ENCODE measurements around the gene PRKAR2A.
"Not testable (repeated sequence)": the region's sequence is repeated elsewhere in the genome, so short reads cannot be mapped to it uniquely, and the experiment has no call there.

Gene PRKAR2A

DNA sequence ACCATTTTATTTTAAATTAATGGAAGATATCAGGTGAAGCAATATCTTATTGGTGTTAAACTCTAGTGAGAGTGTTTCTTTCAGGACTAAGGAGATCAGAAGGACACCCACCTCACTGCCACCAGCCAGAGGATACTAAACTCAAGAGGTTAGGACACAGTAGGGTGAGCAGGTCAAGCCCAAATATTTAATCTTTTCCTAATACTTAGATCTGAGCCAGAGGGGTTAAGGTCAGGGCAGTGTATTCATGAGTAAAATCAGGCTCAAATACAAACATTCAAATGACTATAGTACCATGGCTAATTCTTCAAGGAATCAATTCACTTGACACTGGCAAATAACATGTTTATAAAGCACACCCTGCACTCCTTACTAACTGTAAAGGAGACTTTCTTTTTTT is 65.6 kb downstream of the PRKAR2A start:
- no peak for DNase-seq (ENCODE audit: low read depth, low spot score)

DNA sequence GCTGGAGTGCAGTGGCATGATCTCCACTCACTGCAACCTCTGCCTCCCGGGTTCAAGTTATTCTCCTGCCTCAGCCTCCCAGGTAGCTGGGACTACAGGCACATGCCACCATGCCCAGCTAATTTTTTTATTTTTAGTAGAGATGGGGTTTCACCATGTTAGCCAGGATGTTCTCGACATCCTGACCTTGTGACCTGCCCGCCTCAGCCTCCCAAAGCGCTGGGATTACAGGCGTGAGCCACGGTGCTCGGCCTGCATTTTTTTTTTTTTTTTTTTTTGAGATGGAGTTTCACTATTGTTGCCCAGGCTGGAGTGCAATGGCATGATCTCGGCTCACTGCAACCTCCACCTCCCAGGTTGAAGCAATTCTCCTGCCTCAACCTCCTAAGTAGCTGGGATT is 69.1 kb downstream of the PRKAR2A start:
- DNase-seq (ENCODE audit: low read depth, low spot score) = not testable (repeated sequence)

DNA sequence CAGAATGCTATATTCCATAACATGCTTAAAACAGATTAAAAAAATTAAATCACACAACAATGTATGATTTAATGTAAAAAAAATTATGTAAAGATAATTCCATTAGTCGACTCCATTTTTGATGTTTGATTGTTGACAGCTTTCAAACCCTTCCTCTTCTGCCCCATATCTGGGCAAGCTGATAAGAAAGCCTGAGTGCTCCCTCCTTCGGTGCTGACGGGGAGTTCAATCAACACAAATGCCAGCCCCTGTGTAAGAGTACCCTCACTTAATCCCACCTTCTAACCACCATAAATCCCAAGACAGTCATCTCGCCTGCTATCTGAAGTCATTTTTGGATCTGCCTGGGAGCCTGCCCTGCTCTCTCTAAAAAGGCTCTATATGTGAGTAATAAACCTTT is 70.8 kb downstream of the PRKAR2A start:
- DNase-seq (ENCODE audit: low read depth, low spot score) = no peak

DNA sequence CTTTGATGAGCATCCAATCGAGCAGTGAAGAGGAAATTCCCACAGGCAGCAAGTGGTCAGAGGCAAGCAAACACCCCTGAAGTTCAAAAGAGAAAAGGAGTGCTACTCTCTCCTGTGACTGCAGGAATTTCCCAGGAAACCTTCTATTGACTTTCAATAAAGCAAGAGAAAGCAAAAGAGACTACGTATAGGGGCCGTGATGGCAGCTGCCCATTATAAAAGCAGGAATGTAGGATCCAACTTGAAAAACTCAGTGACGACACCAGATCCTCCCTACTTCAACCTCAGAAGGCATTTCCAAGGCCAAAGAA is 77.5 kb downstream of the PRKAR2A start:
- no peak for DNase-seq (ENCODE audit: low read depth, low spot score)

DNA sequence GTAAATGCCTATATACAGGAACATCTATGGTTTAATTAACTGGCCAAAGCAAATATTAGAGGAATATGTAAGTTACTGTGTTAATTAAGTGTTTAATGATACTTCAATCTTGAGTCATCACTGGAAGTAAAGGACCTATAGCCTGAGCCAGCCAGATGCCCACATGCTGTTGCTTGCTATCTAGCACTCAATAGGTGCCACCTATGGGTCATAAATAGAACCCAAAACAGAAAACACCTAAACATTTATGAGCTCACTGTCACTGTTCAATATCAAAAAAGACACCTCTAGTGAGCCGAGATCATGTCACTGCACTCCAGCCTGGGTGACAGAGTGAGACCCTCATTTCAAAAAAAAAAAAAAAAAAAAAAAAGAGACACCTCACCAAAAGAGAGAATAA is 82.3 kb downstream of the PRKAR2A start:
- DNase-seq (ENCODE audit: low read depth, low spot score) = no peak

DNA sequence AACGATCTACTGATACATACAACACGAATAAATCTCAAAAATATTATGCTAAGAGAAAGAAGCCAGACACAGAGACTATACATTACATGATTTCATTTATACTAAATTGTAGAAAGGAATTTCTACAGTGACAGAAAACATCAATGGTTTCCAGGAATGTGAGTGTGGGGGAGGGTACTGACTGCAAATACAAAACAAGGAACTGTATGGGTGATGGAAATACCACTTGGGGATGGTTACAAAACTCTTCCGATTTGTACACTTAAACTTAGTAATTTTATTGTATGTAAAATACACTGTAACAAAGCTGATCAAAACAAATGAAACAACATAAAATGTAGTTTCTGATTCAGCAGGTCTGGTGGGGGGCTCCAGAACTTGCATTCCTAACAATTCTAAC is 84.9 kb downstream of the PRKAR2A start:
- DNase-seq (ENCODE audit: low read depth, low spot score) = no peak

DNA sequence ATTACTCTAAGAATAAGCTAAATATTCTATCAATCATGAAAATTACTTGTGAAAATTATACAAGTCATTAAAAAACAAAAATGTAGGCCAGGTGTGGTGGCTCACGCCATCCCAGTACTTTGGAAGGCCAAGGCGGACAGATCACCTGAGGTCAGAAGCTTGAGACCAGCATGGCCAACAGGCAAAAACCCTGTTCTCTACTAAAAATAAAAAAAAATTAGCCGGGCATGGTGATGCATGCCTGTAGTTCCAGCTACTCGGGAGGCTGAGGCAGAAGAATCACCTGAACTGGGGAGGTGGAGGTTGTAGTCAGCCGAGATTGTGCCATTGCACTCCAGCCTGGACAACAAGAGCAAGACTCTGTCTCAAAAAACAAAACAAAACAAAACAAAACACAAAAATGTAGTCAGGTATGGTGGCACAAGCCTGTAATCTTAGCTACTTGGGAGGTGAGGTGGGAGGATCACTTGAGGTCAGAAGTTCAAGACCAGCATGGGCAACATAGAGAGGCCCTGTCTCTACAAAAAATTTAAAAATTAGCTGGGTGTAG is 87.6 kb downstream of the PRKAR2A start:
- DNase-seq (ENCODE audit: low read depth, low spot score) = not testable (repeated sequence)

DNA sequence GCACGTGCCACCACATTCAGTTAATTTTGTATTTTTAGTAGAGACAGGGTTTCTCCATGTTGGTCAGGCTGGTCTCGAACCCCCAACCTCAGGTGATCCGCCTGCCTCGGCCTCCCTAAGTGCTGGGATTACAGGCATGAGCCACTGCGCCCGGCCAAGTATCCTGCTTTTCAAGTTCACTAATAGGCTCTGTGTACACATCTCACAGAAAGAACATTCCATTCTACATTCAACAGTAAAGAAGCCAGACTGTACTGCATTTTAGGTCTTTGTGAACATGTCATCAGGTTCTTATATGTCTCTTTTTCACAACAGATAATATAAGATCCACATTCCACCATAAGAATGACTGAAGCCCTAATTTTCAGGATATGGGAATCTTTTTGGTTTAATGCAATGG is 88.1 kb downstream of the PRKAR2A start:
- not testable (repeated sequence) for DNase-seq (ENCODE audit: low read depth, low spot score)

DNA sequence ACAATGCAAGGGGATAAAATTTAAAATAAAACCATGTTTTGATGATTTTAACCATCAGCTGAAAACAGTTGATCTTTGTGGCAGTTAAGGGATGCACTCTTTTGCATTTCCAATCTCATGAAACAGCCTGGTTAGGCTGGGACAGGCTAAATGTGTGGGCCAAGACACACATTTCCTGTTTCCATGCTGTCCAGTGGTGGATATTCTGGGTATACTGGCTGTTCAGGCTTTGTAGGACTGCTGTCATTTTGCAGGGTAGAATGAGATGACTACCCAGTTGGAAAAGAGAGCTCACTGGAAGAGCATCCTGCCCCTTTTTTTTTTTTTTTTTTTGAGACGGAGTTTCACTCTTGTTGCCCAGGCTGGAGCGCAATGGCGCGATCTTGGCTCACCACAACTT is 88.6 kb downstream of the PRKAR2A start:
- DNase-seq (ENCODE audit: low read depth, low spot score) = no peak

DNA sequence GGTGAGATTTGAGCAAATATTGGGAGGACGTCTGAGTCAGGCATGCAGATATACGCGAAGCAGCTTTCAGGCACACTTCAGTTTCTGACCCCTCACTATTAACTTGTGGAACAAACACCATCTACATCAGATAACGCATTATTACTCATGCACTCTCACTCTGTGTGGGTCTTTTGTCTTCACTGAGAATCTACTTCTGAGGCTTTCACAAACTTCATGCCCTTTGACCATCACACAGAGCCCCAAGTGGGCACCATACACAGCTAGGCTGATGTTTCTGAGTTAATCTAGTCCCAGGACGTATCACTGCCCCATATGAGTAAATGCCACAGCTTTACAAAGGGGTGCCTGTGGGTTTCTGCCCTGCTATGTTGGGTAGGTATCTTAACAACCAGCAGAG is 91.0 kb downstream of the PRKAR2A start:
- DNase-seq (ENCODE audit: low read depth, low spot score) = no peak

DNA sequence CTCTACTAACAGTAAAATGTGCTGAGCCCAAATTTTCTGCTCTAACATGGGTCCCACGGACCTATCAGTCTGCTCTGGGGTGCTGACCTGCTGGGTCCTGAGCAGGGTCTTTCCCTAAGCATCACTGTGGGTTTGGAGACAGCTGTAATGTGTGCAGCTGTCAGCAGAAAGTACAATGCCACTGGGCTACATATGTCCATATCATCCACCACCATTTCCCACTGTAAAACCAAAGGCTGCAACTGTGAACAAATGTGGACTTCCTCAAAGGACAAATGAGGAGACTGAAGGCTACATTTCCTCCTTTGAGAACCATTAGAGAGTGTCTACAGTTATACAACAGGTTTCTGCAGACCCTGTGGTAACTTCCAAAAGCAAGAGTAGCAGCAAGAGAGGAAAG is 96.8 kb downstream of the PRKAR2A start:
- no peak for DNase-seq (ENCODE audit: low read depth, low spot score)

DNA sequence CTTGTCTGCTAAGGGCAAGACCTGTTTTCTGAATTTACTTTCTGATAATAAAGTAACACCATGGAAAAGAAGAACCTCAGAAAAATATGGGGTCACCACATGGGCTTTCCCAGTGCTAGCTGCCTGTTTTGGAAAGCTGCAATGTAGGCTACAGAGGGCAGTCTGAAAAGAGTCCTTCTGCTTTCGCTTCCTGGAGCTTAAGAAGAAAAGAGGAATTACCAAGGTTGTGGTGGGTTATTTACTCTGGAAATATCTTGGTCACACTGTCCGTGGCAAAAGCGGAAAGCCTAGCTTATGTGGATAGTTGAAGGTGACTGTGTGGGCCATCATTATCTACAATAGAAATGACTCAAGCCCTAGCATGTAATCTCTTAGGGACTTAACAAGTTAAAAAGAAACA is 98.9 kb downstream of the PRKAR2A start:
- no peak for DNase-seq (ENCODE audit: low read depth, low spot score)

DNA sequence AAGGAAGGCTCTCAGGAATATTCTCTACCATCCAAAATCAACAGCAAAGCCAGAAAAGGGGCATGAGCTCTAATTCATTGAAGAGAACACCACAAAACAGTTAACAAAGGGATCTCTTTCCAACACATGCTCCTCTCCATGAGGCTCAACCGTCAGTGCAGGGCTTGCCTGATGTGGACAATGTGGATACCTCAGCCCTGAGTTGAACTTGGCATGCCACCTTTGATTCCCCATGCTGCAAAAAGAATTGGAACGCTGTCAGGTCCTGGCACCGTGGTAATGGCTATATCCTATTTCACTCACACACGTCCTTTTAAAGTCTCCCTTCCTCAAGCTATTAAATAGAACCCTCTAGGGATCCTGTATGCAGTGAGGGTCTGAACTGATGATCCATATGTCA is 100.0 kb downstream of the PRKAR2A start:
- DNase-seq (ENCODE audit: low read depth, low spot score) = no peak

DNA sequence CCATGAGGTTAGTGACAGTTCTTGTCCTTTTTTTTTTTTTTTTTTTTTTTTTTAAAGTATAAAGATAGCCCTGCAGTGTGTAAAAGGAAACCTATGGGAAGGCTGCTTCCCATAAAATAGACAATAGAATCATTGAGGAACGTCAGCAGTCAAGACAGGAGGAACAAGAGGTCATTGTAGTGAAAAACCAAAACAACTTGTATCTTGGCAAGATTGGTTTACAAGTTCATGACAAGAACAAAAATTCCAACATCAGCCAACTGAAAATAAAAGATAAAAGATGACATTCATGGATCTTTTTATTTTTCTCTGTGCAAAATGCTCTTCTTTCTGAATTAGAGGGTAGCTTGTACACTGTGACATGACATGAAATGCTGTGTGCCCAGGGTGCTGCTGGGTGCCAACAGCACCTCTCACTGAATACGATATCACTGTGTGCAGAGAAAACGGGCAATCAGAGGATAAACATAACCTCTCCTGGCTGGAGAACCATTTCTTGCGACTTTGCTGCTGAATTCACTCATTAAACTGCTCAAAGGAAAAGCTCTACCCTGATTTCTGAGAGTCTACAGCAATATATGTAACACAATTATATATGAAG is 100.6 kb downstream of the PRKAR2A start:
- DNase-seq (ENCODE audit: low read depth, low spot score) = no peak

DNA sequence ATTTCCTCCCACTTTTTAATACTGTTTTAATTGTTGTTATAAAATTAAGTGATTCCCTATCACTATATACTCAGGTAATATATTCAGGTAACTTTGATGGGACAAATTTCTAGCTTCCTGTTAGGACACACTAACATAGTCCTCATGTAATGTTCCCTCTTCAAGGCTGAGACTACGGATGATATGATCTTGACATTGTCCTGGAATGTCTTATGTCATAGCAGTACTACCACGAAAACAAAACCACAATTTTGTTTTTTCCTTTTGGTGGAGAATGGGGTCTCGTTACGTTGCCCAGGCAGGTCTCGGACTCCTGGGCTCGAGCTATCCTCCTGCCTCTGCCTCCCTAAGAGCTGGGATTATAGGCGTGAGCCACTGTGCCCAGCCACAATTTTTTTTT is 103.9 kb downstream of the PRKAR2A start:
- no peak for DNase-seq (ENCODE audit: low read depth, low spot score)

DNA sequence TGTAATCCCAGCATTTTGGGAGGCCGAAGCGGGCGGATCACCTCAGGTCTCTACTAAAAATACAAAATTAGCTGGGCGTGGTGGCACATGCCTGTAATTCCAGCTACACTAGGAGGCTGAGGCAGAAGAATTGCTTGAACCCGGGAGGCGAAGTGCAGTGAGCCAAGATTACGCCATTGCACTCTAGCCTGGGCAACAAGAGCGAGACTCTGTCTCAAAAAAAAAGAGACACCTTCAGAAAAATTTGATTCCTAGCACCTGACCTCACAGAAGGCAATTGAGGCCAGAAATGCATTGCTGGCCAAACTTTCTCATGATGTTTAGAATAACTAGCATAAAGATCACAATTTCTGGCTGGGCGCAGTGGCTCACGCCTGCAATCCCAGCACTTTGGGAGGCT is 106.4 kb downstream of the PRKAR2A start:
- DNase-seq (ENCODE audit: low read depth, low spot score) = not testable (repeated sequence)

DNA sequence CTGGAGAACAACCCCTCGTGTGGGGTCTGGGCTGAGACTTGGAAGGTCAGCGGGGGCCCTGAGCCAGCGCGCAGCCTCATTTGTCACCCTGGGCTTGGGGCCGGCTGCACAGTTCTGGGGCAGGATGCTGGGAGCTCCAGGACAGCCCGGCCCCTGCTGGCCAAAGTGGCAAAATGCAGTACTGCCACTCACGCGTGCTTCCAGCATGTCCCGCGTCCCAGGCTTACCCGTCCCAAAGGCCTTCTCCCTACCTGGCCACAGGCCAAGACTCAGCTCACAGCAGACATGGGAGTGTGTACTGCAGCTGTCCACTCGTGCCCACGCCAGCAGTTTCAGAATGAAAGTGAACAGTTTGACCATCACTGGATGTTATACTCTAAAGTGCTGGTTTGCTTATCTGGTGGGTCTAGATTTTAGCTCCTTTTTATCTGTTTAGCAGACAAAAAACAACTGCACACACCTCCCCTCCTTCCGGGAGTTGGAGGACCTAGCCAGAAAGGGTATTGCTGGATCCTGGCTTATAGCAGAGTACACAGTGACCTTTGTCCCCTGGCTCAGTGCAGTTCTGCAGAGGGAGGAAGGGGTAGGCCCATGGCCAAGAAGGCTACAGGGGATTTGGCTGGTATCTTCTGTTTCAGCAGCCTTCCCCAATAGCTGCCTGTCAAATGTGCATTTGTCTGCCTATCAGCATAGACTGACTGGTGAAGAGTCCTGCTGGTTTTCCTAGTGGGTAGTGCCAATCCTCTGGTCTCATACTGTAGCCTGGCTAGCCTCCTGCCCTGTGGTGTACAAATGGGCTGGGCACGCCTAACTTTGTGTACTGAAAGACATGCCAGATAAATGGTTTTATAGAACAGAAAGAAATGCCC is 107.5 kb downstream of the PRKAR2A start:
- no peak for DNase-seq (ENCODE audit: low read depth, low spot score)

DNA sequence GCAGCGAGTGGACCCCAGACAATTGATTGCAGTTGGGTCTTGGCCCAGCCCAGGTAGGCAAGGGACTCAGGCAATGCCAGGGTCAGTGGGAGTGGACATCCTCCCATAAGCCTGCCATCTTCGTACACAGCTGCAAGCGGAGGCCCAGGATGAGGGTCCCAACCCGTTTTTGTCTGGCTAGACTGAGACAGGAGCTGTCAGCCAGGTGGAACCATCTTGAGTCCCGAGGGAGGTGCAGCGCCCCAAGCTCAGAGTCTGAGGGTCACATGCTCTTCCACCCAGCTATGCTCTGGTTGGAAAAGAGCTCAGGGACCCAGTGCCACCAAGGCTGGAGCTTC is 108.1 kb downstream of the PRKAR2A start:
- DNase-seq (ENCODE audit: low read depth, low spot score) = no peak

DNA sequence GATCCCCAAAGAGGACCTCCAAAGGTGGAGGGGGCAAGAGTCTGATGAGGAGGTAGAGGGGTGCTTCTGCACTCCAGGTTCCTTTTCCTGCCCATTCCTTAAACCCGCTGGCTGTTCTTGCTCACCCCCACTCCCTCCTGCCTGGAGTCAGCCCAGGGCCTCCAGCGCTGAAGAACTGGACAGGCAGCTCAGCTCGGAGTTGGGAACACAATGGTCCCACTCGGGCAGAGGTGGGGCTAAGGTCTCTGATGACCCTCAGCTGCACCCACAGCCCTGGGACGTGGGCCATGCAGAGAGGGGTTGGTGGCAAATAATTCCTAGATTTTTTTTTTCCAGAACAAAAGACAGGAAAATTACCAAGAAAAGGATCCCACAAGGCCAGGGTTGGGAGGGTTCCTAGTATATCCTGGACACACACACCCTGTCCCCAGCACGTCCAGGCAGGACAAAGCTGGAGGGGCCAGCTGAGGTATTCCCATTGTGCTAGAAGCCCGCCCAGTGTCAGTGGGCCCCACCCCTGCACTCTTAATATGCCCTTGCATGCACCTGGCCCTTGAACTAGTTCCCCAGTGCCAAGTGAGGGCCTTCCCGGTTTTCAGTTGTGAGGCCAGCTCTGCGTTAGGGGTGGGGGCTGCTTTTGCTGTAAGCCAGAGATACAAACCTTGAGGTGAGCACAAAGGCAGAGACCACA is 108.6 kb downstream of the PRKAR2A start:
- no peak for DNase-seq (ENCODE audit: low read depth, low spot score)

DNA sequence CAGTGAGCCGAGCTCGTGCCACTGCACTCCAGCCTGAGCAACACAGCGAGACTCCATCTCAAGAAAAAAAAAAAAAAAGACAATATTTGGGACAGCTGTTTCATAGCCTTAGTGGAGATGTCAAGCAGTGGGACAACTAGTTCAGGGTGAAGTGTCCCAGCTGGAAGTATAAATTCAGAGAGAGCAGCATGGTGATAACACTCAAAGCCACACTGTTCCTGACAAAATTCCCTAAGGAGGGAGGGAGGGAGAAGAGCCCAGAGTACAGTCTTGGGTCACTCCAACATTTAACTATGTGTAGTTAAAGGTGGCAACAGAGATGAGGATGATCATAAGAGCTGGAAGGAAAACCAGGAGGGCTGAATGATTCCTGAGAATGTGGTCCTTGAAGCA is 109.5 kb downstream of the PRKAR2A start:
- no peak for DNase-seq (ENCODE audit: low read depth, low spot score)

DNA sequence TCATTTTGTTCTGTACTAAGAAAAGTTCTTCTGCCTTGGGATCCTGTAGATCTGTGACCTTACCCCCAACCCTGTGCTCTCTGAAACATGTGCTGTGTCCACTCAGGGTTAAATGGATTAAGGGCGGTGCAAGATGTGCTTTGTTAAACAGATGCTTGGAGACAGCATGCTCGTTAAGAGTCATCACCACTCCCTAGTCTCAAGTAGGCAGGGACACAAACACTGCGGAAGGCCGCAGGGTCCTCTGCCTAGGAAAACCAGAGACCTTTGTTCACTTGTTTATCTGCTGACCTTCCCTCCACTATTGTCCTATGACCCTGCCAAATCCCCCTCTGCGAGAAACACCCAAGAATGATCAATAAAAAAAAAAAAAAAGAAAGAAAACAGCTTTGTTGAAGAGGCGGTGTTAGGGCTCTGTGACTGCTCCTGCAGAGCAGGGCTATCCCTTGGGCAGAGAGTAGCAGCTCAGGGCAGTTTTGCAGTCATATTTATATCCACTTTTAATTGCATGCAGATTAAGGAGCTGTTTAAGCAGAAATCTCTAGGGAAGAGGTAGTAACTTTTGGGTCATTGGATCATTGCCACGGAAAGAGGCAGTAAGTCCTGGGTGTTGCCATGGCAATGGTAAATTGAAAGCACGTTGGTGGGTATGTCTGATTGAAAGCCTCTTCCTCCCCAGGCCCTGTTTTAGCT is 112.5 kb downstream of the PRKAR2A start:
- DNase-seq (ENCODE audit: low read depth, low spot score) = not testable (repeated sequence)

DNA sequence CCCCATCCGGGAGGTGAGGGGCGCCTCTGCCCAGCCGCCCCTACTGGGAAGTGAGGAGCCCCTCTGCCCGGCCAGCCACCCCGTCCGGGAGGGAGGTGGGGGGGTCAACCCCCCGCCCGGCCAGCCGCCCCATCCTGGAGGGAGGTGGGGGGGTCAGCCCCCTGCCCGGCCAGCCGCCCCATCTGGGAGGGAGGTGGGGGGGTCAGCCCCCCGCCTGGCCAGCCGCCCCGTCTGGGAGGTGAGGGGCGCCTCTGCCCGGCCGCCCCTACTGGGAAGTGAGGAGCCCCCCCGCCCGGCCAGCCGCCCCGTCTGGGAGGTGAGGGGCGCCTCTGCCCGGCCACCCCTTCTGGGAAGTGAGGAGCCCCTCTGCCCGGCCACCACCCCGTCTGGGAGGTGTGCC is 113.1 kb downstream of the PRKAR2A start:
- not testable (repeated sequence) for DNase-seq (ENCODE audit: low read depth, low spot score)
